K562 treated with DMSO at 1 percent for 24 hours (cell line): Measurements from ENCODE around the gene SLC38A1. TPM values are rescaled to one million over a fixed set of nuclear protein-coding genes. Genes with fewer than 3 reads are reported as not detected.

ENCODE experiments used
- total RNA-seq: library from RNA; unstranded; fragments of 300-600 nt; gene quantifications from 2 replicates; pipeline ENCODE4 v1.2.3, GENCODE V29; 2022; ENCODE audit warnings: low read depth; ENCODE audit not compliant: insufficient read depth

The SLC38A1 gene
- 40.7 and 41.0 TPM in 2 replicates for total RNA-seq

DNA sequence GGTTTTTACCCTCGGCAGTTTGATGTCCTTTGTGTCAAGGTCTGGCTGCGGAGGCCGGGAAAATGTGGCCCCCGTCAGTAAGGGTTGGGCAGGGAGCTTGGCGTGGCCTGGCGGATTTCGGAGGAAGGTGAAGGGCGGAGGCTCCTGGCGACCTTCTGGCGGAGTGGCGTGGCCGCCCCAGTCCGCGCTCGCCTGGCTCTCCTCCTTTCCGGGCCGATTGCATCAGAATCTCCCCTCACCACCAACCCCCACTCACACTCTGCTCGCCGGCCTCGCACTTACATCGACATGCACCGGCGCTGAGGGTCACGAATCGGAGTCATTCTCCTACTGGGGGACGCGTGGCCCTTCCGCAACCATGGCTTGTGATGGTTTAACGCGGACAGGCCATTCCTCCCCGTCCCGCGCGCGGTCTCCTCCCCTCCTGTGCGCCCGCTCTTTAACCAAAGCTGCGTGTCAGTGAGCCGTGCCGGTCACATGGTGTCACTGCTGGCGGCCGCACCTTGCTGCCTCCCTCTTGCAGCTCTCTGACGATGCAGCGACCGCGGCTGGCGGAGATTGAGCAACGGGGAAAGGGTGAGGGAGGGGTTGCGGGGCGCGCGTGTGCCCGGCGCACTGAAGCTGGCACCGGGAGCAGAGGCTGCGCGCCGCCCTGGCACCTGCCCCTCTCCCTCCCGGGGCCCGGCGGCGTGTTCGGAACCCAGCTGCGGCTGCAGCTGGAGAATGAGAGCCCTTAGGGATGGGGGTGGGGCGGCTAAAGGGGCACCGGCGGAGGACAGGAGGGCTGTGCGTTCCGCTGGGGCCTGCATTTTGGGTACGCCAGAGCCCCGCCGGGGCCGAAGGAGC lies at the start of gene SLC38A1:
SLC38A1 (minus strand) TSS at position 461 of the 846 bp plus-strand sequence. CDS start 29,243 bp downstream, outside the sequence.

Other genes with a start within 250 kb of the SLC38A1 start
- 74.7 and 78.0 TPM in 2 replicates for gene SLC38A2, start 103.7 kb upstream of the SLC38A1 start, total RNA-seq